Gastrocnemius medialis (tissue), 4 donors: ENCODE measurements around the gene WDFY4.

ENCODE experiments used
- POLR2A ChIP-seq, 2 donors: fragments of 450-650 bp; IDR thresholded peaks; one replicate each; pipeline ENCODE4 v1.6.1; 2017; ENCODE audit warnings: antibody characterized with exemption in 2 of 2, mild to moderate bottlenecking in 2 of 2, moderate library complexity in 2 of 2
- TF ChIP-seq, protein P1 (sequence below), 5 experiments: fragments of 450-650 bp in 3 of 5; fragments of 200-600 bp in 2 of 5; sonication (generic) in 2 of 5; IDR thresholded peaks in 4 of 5; conservative IDR thresholded peaks in 1 of 5; 1 replicate in 4 of 5; 2 replicates in 1 of 5; pipeline ENCODE4 v1.5.1; 2016 to 2019; ENCODE audit warnings: antibody characterized with exemption in 5 of 5, mild to moderate bottlenecking in 3 of 5, moderate library complexity in 3 of 5

DNA sequence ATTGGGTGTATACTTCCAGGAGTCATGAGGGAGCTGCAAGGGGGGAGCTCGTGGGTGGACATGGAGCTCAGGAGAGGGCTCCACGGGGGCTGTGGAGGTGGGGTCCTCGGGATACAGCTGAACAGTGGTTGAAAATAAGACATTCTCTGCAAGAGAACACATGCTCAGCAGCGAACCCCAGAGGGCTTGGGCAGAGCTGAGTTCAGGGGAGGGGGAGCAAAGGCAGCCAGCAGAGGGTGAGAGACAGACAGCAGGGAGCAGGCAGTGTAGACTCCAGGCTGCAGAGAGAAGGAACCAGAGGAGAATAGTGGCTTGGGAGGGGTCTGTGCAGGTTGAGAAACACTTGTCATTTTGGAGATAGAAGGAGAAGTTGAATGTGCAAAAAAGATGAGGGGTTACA is 327.9 kb downstream of the WDFY4 start:
- TF ChIP-seq, protein P1, sequence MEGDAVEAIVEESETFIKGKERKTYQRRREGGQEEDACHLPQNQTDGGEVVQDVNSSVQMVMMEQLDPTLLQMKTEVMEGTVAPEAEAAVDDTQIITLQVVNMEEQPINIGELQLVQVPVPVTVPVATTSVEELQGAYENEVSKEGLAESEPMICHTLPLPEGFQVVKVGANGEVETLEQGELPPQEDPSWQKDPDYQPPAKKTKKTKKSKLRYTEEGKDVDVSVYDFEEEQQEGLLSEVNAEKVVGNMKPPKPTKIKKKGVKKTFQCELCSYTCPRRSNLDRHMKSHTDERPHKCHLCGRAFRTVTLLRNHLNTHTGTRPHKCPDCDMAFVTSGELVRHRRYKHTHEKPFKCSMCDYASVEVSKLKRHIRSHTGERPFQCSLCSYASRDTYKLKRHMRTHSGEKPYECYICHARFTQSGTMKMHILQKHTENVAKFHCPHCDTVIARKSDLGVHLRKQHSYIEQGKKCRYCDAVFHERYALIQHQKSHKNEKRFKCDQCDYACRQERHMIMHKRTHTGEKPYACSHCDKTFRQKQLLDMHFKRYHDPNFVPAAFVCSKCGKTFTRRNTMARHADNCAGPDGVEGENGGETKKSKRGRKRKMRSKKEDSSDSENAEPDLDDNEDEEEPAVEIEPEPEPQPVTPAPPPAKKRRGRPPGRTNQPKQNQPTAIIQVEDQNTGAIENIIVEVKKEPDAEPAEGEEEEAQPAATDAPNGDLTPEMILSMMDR (IDR thresholded peaks at IDR 0.05 in 4 of 5, conservative IDR thresholded peaks at IDR 0.05 in 1 of 5), result no peak
- no peak for TF ChIP-seq POLR2A (IDR thresholded peaks at IDR 0.05)
